ENCODE data around the gene ARL5A.

DNA sequence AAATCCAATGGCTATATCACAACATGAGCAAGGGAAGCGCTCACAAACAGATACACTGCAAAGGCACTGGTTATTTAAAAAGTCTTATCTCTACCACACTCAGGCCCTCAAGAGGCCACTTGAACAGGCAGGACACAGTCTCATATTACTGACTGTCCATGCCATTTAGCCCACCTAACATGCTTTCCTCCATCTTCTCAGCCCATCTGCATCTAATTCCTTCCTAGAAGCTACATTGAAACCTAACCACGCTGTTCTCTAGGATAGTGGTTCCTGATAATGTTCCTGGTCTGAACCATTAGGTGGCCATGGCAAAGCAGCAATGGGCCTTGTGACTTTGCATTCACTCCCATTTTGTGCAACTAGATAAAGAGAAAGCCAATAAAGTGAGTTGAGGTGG is 71.4 kb downstream of the ARL5A start:
- TF ChIP-seq CTCF (IDR thresholded peaks at IDR 0.05), result no peak
- TF ChIP-seq POLR2A (IDR thresholded peaks at IDR 0.05), result no peak

Data from adrenal gland (tissue), 5 donors.